Suprapubic skin (tissue), 4 donors: ENCODE data around the gene RNPS1.

Source experiments
- CTCF ChIP-seq, 2 donors: fragments of 200-600 bp in 1 of 2; fragments of 450-650 bp in 1 of 2; sonication (generic) in 1 of 2; IDR thresholded peaks; one replicate each; pipeline ENCODE4 v1.5.1; 2016 to 2019; ENCODE audit warnings: antibody characterized with exemption in 2 of 2, mild to moderate bottlenecking in 1 of 2, moderate library complexity in 1 of 2
- EP300 ChIP-seq: sonication (generic); formaldehyde crosslinking; IDR thresholded peaks from one replicate; pipeline ENCODE4 v1.6.1; 2017; ENCODE audit warnings: antibody characterized with exemption
- POLR2A ChIP-seq, 2 donors: fragments of 450-650 bp; IDR thresholded peaks; one replicate each; pipeline ENCODE4 v1.6.1; 2017; ENCODE audit warnings: antibody characterized with exemption in 2 of 2, mild to moderate bottlenecking in 2 of 2, moderate library complexity in 2 of 2
- POLR2AphosphoS5 ChIP-seq, 3 donors: sonication (generic); formaldehyde crosslinking; IDR thresholded peaks; one replicate each; pipeline ENCODE4 v1.6.1; 2017; ENCODE audit warnings: antibody characterized with exemption in 3 of 3

- TF ChIP-seq POLR2A (IDR thresholded peaks at IDR 0.05) (no peak), POLR2AphosphoS5 (IDR thresholded peaks at IDR 0.05) (no peak), EP300 (no peak), CTCF (IDR thresholded peaks at IDR 0.05) (no peak)
Observed at GRCh38 chr16:2216330-2216729, 51.6 kb downstream of the RNPS1 start.
